ENCODE results near the gene AP1B1.

DNA sequence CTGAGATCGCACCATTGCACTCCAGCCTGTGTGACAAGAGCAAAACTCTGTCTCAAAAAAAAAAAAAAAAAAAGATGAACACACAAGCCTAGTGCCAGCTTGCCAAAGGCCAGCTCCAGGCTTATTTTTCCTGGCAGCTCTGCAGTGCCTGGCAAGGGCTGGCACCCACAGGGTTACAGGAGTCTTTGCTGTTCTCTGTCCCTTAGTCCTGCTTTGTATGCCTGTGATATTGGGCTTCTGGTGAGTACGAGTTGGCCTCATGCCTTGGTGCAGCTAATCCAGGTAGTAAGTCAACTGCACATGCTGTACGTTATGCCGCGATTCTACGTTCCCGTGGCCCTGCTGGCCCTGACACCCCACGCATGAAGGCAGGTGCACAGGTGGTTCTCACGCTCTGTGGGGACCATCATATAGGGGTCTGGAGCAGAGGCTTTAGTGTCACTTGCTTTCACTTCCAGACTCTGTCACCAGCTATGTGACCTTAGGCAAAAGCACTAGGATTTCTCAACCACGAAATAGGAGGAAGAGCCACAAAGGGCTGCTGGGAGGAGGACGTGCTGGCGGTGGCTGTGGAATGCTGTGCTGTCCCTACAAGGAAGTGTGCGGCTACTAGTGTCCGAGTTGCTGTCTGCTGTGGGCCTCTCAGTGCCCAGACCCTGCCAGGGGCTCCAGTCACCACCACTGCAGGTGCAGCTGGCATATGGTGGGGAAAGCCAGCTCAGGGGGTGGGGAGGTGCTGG is 51.4 kb downstream of the AP1B1 start:
- no peak for TF ChIP-seq POLR2A (IDR thresholded peaks at IDR 0.05)
- TF ChIP-seq, protein P1, sequence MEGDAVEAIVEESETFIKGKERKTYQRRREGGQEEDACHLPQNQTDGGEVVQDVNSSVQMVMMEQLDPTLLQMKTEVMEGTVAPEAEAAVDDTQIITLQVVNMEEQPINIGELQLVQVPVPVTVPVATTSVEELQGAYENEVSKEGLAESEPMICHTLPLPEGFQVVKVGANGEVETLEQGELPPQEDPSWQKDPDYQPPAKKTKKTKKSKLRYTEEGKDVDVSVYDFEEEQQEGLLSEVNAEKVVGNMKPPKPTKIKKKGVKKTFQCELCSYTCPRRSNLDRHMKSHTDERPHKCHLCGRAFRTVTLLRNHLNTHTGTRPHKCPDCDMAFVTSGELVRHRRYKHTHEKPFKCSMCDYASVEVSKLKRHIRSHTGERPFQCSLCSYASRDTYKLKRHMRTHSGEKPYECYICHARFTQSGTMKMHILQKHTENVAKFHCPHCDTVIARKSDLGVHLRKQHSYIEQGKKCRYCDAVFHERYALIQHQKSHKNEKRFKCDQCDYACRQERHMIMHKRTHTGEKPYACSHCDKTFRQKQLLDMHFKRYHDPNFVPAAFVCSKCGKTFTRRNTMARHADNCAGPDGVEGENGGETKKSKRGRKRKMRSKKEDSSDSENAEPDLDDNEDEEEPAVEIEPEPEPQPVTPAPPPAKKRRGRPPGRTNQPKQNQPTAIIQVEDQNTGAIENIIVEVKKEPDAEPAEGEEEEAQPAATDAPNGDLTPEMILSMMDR (IDR thresholded peaks at IDR 0.05): no peak

All from testis (tissue), 2 donors.